HG03045 (cell line): ENCODE measurements around the gene B4GALT3.

Experiments
- ATAC-seq: cut with Tn5 transposase; IDR thresholded peaks from one replicate; pipeline ENCODE4 v1.9.1; 2021; ENCODE audit warnings: mild to moderate bottlenecking, moderate library complexity; ENCODE audit not compliant: unreplicated experiment

Gene B4GALT3

GRCh38 chr1:161206411-161207140 lies 29.3 kb upstream of the B4GALT3 start:
- no peak for ATAC-seq

GRCh38 chr1:161201836-161202712 lies 24.8 kb upstream of the B4GALT3 start, which contains the start of gene NDUFS2:
Gene NDUFS2, plus strand, starts transcription at chr1:161202367. Its CDS starts 19 bp downstream, at chr1:161202386.
- peak; percentile 95 for ATAC-seq

- no peak for ATAC-seq
Measured at GRCh38 chr1:161200992-161201835, 23.9 kb upstream of the B4GALT3 start.

GRCh38 chr1:161200421-161200991 lies 23.2 kb upstream of the B4GALT3 start:
- ATAC-seq: no peak

GRCh38 chr1:161199506-161200139 lies 22.3 kb upstream of the B4GALT3 start:
- ATAC-seq: no peak

- ATAC-seq: no peak
Measured at GRCh38 chr1:161198897-161199431, 21.7 kb upstream of the B4GALT3 start, which contains the start of gene ADAMTS4. Gene ADAMTS4, minus strand, starts transcription at chr1:161199054. Its CDS starts 427 bp downstream, at chr1:161198627.

GRCh38 chr1:161198194-161198896 lies 21.0 kb upstream of the B4GALT3 start:
- ATAC-seq: no peak

GRCh38 chr1:161197560-161198193 lies 20.4 kb upstream of the B4GALT3 start:
- no peak for ATAC-seq

- no peak for ATAC-seq
Measured at GRCh38 chr1:161196521-161197451, 19.5 kb upstream of the B4GALT3 start.

- ATAC-seq: no peak
Measured at GRCh38 chr1:161196111-161196510, 18.8 kb upstream of the B4GALT3 start.

- no peak for ATAC-seq
Measured at GRCh38 chr1:161195171-161195570, 17.9 kb upstream of the B4GALT3 start.

GRCh38 chr1:161193561-161194235 lies 16.4 kb upstream of the B4GALT3 start:
- ATAC-seq: no peak

GRCh38 chr1:161192476-161193465 lies 15.5 kb upstream of the B4GALT3 start:
- peak; percentile 52 for ATAC-seq

- ATAC-seq: no peak
Measured at GRCh38 chr1:161191971-161192370, 14.7 kb upstream of the B4GALT3 start.

- no peak for ATAC-seq
Measured at GRCh38 chr1:161190962-161191521, 13.7 kb upstream of the B4GALT3 start.

- ATAC-seq: no peak
Measured at GRCh38 chr1:161189036-161189435, 11.7 kb upstream of the B4GALT3 start.
